Fibroblast of mammary gland (primary cell): Measurements from ENCODE around the gene ZFP37.

Experiments
- DNase-seq: peaks from one replicate; pipeline ENCODE4 v3.0.0-alpha.2; 2010; ENCODE audit warnings: low read depth
- H3K4me3 ChIP-seq: 2 replicates; pipeline ENCODE4 v1.5.1; 2011; ENCODE audit warnings: low read depth, mild to moderate bottlenecking, low read length, moderate library complexity; ENCODE audit not compliant: control insufficient read depth
- CTCF ChIP-seq: conservative IDR thresholded peaks from 2 replicates; pipeline ENCODE4 v1.5.1; 2011; ENCODE audit warnings: low read depth, low read length, inconsistent platforms; ENCODE audit not compliant: control insufficient read depth, insufficient read depth

Gene ZFP37

DNA sequence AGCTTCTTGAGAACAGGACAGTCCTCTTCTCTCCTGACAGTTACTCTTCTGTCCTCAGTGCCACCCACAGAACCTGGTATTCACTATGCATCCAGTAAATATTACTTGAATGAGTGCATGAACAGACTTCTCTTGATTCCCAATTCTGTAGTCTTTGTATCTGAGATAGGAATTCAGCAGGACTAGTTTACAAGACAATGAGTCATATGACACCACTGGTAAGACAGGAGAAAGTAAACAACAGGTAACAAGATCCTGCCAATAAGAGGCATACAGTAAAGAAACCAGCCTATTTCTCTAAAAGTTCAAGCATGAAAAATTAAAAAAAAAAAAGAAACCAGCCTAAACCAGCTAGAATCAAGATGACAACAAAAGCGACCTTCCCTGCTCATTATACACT, 50.7 kb downstream of the ZFP37 start:
- no peak for TF ChIP-seq CTCF

DNA sequence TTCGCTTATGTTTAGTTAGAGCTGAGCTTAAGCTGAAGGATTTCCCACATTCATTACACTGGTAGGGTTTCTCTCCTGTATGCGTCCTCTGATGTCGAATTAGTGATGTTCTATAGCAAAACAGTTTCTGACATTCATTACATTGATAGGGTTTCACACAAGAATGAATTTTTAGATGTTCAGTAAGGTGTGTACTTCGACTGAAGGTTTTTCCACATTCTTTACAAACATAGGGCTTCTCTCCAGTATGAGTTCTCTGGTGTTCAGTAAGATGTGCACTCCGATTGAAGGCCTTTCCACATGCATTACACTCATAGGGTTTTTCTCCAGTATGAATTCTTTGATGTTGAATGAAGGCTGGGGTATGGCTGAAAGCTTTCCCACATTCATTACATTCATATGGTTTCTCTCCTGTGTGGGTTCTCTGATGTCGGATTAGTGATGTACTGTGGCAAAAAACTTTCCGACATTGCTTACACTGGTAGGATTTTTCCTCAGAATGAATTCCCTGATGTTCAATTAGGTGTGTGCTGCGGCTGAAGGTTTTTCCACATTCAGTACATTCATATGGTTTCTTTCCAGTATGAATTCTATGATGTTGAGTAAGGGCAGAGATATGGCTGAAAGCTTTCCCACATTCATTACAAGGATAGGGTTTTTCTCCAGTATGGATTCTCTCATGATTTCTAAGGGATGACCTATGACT, 59.1 kb downstream of the ZFP37 start:
- DNase-seq, result peak; percentile 6
- TF ChIP-seq CTCF, result no peak
- no peak overlapping the region for H3K4me3 ChIP-seq

More for the DNA sequence above, 50.7 kb downstream of the ZFP37 start:
- no peak for DNase-seq
- no peak overlapping the region for H3K4me3 ChIP-seq
